ENCODE measurements around the gene OR4F15.

DNA sequence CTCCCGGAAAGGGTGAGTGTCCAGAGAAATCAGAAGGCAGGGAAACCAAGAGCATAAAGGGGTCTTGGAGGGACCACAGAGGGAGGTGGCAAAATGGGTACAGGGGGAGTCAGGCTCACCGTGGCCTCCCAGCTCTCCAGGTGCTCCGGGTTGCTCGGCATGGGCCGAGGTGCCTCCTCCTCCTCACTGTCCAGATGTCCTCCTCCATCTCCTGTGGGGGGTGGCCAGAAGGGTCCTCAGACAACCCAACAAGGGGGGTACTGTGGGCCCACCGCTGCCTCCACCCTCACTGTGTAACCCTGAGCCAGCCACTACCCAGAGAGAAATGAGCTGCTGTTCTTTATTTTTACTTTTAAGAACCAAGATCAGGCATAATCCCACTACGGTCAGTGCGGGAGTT is 39.1 kb upstream of the OR4F15 start:
- no peak for TF ChIP-seq CTCF (IDR thresholded peaks at IDR 0.05)
- no peak for TF ChIP-seq POLR2A (IDR thresholded peaks at IDR 0.05)
